HTR-8/SVneo (cell line): ENCODE measurements around the gene CHRM4.
"Not testable (repeated sequence)": the region's sequence is repeated elsewhere in the genome, so short reads cannot be mapped to it uniquely, and the experiment has no call there.

Experiments
- DNase-seq: peaks from one replicate; pipeline ENCODE4 v3.0.0; 2011; ENCODE audit warnings: low spot score, mixed read lengths; ENCODE audit not compliant: insufficient read length
- FAIRE-seq: peaks from 2 replicates; lab custom pipeline; 2011; peaks lifted over from hg19 to GRCh38; lab: Jason Lieb, UNC

CHRM4 gene

DNA sequence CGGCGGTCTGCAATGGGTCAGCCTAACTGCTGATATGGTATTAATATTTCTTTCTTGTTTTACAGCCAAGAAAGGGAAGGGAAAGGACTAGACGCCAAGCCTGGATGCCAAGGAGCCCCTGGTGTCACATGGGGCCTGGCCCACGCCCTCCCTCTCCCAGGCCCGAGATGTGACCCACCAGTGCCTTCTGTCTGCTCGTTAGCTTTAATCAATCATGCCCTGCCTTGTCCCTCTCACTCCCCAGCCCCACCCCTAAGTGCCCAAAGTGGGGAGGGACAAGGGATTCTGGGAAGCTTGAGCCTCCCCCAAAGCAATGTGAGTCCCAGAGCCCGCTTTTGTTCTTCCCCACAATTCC lies 8.2 kb downstream of the CHRM4 start:
- DNase-seq (no peak), FAIRE-seq (no peak)

DNA sequence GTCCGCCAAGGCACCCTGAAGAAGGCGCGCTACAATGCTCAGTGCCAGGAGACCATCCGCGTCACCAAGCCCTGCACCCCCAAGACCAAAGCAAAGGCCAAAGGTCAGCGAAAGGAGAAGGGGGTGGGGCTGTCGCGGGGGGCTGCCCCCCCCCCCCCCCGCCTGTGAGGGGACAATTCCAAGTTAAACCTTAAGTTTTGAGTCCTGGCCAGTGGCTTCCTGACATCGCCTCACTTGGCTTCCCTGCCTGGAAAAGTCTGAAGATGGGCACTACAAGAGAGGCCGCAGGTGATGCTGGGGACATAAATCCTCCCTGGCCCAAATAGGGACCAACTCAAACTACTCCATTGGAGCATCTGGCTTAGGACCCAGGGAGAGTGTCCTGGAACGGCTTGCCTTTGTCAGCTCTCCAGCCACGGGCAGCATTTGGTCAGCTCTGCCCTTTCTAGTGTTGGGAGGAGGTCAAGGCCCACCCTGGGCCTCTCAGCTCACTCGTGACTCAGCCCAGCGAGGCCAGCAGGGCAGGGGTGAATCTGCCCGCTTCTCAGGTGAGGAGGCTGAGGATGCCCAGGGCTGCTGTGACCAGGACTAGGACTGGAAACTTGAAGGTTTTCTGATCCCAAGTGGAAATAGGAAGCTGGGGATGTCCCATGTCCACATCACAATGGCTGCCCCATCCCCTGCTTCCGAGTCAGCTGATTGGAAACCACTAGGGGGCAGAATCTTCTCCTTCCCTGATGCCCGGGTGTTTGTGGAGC lies 8.8 kb downstream of the CHRM4 start:
- DNase-seq (peak; percentile 74), FAIRE-seq (peak; percentile 31)

- no peak for FAIRE-seq
- no peak for DNase-seq
Measured at GRCh38 chr11:46381819-46382645, 9.5 kb downstream of the CHRM4 start.

DNA sequence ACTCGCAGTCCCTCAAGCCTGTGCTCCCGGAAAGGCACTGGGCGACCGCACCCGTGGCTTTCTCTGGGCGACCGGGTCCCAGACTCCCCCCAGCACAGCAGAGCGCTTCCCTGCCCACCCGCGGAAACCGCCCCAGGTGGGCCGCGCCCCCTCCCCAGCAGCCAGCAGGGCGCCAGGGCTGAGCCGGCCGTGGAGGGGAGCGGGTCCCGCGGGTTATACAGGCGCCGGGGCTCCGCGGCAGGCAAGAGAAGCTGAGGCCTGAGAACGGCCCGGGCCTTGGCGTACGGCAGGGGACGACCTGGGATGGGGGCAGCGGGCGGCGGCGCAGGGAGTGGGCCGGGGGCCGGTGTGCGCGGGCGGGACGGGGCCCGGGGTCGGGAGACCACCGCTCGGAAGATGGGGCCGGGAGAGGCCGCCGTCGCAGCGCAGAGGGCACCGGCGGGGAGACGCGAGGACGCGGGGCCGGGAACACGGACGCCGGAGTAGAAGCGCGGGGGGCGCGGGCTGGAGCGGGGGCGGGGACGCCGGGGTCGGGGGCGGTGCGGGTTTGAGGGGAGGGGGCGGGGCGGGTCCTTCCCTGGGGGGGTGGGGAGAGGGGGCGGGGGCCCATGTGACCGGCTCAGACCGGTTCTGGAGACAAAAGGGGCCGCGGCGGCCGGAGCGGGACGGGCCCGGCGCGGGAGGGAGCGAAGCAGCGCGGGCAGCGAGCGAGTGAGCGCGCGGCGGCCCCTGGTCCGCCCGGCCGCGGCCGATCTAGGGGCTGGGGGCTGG lies 10.3 kb downstream of the CHRM4 start, which contains the start of gene MDK:
Gene MDK, plus strand, starts transcription at position 622 of the 771 bp plus-strand sequence. CDS start 389 bp downstream, outside the sequence.
- no peak for FAIRE-seq
- DNase-seq, result no peak

DNA sequence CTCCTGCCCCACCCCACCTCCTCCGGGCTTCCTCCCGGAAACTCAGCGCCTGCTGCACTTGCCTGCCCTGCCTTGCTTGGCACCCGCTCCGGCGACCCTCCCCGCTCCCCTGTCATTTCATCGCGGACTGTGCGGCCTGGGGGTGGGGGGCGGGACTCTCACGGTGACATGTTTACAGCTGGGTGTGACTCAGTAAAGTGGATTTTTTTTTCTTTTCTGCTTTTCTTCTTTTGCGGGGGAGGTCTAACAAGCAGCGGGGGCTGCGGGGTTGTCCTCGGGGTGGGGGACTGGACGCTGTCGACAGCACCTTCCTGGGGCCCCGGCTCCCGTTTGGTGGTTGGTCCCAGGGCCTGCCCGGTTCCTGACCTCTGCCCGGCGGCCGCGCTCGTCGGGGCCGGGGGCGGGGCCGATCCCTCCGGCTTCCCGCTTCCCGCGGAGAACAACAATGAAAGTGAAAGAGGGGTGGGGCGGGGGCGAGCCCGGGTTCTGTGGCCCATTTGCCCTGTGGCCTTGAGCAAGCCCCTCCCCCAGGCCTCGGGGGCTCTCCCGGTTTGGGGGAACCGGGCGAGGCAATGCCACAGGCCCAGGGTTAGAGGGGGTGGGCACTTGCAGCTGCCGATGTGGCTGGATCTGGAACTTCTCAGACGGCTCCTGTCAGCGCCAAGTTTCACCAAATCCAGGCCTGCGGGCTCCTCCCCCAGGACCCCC lies 11.1 kb downstream of the CHRM4 start:
- peak; percentile 59 for FAIRE-seq
- peak; percentile 75 for DNase-seq

GRCh38 chr11:46379482-46380293 lies 11.9 kb downstream of the CHRM4 start:
- not testable (repeated sequence) for FAIRE-seq, DNase-seq

DNA sequence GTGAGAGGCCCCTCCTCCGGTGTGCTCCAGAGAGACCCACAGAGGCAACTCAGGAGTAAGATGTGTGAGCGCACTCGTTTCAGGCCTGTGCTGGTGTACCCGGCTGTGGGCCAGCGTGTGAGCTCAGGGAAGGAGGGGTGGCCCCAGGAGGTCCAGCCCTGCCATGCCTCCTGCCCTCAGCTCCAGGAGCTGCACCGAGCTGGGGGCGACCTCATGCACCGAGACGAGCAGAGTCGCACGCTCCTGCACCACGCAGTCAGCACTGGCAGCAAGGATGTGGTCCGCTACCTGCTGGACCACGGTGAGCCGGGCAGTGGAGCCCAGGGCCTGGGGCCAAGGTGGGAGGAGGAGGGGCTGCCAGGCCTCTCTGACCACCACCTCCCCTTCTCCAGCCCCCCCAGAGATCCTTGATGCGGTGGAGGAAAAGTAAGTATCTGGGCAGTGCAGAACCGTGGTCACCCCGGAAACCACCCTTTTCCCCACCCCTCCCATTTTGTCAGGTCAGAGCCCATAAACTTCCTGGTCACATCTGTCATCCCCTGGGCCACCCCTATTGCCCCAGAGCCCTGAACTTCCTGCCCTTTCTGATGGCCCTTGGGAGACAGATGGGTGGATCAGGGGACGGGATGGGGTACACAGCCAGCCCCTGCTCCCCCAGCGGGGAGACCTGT lies 12.6 kb downstream of the CHRM4 start:
- no peak for FAIRE-seq

DNA sequence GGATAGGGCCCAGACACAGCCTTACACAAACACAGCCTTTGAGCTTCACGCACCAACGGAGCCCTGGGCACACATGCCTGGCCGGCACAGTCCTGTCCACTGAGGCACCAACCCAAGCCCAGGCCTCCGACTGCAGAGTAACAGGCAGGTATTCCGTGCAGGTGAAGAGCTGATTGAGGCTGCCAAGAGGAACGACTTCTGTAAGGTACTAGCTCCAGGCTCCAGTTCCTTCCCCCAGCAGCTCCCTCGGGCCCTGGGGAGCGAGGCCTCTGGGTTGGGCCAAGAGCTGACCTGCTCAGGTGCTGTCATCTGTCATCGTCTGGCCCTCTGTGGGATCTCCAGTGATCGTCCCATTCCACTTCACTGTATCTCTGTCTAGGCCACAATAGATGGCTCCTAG lies 13.3 kb downstream of the CHRM4 start:
- FAIRE-seq, result no peak

More for the DNA sequence above, 12.6 kb downstream of the CHRM4 start:
- no peak for DNase-seq

GRCh38 chr11:46377831-46378230 lies 13.7 kb downstream of the CHRM4 start:
- peak; percentile 13 for FAIRE-seq
- DNase-seq, result no peak

More for the DNA sequence above, 13.3 kb downstream of the CHRM4 start:
- DNase-seq, result no peak

DNA sequence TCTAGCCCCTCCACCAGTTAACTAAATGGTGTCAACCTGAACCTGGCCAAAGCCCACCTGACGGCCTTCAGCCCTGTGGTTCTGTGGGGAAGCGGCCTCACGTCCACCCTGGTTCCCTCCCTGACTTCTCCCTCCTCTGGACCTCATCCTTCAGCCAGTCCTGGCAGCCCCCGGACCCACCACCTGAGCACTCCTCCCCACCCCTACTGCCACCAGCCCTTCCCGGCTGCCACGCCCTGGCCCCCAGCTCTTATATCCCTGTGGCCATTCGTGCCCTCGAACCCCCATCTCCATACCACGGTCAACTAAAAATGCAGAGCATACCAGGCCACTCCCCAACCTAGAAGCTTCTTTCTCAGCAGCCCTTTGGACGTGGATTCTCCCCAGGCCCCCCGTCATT lies 14.3 kb downstream of the CHRM4 start:
- DNase-seq, result no peak
- FAIRE-seq, result no peak

DNA sequence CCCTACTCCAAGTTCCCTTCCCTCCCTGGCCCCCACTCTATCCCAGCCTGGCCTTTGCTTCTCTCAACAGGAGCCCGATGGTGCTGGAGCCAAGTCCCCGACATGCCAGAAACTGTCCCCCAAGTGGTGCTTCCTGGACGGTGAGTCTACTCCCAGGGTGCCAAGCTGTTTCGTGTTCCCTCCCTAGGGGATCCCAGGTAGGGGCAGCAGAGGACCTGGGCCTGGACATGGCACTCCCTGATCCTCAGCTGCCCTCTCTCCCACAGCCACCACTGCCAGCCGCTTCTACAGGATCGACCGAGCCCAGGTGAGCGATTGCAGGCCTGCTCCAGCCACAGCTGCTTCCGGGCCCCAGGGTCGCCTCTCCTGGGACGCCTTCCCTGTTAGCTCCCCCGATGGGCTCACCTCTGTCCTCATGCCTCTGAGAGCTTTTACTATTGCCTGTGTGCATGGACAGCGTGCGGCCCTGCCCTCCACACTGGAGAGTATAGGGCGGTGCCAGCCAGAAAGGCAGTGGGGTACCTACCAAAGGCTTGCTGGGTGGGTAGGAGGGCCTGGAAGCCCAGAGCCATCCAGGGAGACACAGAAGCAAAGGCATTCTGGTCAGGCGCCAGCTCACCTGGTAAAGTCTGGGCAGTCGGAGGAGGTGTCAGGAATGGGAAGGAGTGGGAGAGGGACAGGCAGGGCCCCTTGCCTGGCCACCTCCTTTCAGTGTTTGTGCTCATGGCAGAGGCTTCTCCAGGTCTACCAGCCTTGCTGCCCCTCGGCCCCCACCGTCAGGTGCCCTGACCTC lies 15.1 kb downstream of the CHRM4 start:
- no peak for FAIRE-seq
- no peak for DNase-seq

GRCh38 chr11:46375392-46376101 lies 16.0 kb downstream of the CHRM4 start:
- DNase-seq (no peak), FAIRE-seq (peak; percentile 73)

DNA sequence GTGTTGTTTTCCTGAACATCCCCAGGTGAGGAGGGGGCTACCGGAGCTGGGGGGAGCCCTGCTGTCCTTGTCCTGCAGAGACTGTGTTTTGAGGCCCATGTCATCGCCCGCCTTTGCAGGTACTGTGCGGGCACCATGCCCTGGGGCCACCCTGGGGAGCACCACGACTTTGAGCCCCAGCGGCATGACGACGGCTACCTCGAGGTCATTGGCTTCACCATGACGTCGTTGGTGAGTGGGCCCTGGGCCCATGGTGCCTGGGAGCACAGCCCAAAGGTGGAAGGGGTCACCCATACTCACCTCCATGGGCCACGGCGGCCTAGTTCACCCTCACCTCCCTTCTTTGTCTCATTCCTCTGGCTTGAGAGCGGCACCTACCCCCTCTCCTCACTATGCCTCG lies 16.8 kb downstream of the CHRM4 start:
- FAIRE-seq, result no peak
- DNase-seq, result no peak

DNA sequence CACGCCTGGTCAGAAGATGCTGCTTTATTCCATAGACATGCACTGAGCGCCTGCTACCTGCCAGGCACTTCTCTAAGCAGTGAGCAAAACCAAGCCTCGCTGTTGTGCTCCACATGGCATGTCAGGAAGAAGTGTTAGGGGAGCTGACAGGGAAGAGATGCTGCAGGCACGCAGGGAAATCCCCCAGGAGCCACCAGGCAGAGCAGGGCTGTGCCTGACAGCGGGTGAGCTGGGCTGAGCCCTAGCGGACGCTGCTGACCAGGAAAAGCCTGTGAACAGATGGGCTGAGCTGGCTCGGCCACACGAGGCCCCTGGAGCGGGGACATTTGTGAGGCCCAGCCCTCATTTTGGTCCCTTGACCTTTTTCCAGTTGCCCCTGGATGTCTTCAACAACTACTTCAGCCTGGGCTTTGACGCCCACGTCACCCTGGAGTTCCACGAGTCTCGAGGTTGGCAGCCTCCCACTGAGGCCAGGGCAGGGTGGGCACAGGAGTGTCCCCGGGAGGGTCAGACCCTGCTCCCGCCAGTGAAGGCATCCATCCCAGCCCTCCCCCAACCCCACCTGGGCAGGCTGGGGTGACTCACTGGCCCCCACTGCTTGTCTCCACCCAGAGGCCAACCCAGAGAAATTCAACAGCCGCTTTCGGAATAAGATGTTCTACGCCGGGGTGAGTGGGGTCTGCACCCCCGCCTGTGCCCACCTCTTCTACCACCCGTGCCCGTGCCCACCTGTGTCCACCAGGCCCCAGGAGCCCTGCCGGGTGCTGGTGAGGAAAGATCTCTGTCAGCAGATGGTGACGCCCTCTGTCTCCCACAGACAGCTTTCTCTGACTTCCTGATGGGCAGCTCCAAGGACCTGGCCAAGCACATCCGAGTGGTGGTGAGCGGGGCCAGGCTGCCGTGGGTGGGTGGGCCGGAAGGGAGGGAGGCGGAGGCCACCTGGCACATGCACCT lies 17.5 kb downstream of the CHRM4 start:
- DNase-seq (no peak), FAIRE-seq (no peak)

- not testable (repeated sequence) for FAIRE-seq, DNase-seq
Measured at GRCh38 chr11:46372501-46372900, 19.1 kb downstream of the CHRM4 start.

DNA sequence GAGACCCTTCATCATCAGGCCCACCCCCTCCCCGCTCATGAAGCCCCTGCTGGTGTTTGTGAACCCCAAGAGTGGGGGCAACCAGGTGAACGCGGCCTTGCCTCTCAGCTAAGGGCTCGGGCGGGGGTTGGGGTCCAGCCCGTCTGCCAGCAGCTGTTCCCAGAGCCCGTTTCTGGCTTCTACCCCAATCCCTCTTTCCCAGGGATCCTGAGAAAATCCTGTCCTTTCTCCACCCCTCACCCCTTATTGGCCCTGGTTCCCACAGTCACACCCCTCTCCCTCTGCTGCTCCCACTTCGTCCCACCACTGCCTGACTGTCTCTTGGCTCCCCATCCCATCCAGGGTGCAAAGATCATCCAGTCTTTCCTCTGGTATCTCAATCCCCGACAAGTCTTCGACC lies 19.5 kb downstream of the CHRM4 start:
- FAIRE-seq, result no peak

More for the DNA sequence above, 19.5 kb downstream of the CHRM4 start:
- DNase-seq, result no peak
